ENCODE measurements around the gene UBE2Z. TPM values are rescaled to one million over a fixed set of nuclear protein-coding genes. Genes with fewer than 3 reads are reported as not detected.
A peak's percentile ranks its signal among the peaks of the same experiment; 100 is the strongest.

The UBE2Z gene
- total and polyA plus RNA-seq, 2 of the 13 experiments (the other 11 are each of a cell fraction or from before 2014, with no cell fraction given) = 63.2 to 122 TPM

DNA sequence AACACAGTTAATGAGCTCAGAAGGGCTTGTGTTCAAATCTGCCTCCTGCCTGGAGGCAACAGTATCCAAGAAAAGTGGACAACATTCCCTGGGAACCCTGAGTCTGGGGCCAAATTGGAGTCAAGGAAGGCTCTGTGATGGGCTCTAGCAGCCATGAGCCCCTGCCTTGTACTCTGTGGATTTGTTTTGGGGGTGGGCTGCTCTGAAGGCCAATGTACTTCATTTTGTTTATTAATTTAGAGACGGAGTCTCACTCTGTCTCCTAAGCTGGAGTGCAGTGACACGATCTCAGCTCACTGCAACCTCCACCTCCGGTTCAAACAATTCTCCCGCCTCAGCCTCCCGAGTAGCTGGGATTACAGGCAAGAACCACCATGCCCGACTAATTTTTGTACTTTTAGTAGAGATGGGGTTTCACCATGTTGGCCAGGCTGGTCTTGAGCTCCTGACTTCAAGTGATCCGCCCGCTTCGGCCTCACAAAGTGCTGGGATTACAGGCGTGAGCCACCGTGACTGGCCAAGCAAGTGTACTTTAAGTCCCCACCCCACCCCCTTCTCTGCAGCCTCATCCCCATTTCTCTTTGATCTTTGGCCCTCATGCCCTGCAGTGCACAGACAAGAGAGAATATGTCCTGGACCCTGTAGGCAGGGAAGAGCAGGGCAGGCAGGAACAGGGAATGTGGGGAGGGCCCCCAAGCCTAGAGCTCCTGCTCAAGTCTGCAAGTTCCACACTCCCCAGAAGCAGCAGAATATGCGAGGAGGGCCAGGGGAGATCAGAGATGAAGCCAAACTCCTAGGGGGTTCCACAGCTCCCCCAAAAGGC is 62.9 kb downstream of the UBE2Z start (continued):
- TF ChIP-seq ZNF746 (CRISPR knock-in tag; IDR thresholded peaks at IDR 0.05) (peak; percentile 90), ZNF619 (CRISPR knock-in tag; IDR thresholded peaks at IDR 0.05) (no peak; the same call in 1 of the 2 replicates), ZFP41 (CRISPR knock-in tag; IDR thresholded peaks at IDR 0.05; ENCODE audit: borderline replicate concordance) (no peak), ZSCAN31 (CRISPR knock-in tag; IDR thresholded peaks at IDR 0.05; ENCODE audit: low read depth) (no peak; the same call in 1 of the 2 replicates), IRF9 (CRISPR knock-in tag; IDR thresholded peaks at IDR 0.05; ENCODE audit: borderline replicate concordance) (no peak), ZNF713 (CRISPR knock-in tag; IDR thresholded peaks at IDR 0.05) (no peak), CREM (IDR thresholded peaks at IDR 0.05) (peak; percentile 79; the same call in 1 of the 2 replicates), CREM (CRISPR knock-in tag; IDR thresholded peaks at IDR 0.05) (no peak), ZNF256 (CRISPR knock-in tag; conservative IDR thresholded peaks at IDR 0.05) (no peak), XBP1 (CRISPR knock-in tag; IDR thresholded peaks at IDR 0.05) (no peak), ELF1 (CRISPR knock-in tag; IDR thresholded peaks at IDR 0.05) (peak; percentile 25), ZNF230 (CRISPR knock-in tag; IDR thresholded peaks at IDR 0.05) (peak; percentile 18; the same call in 1 of the 2 replicates), ZNF24 (IDR thresholded peaks at IDR 0.05) (no peak), ZNF563 (CRISPR knock-in tag; IDR thresholded peaks at IDR 0.05) (peak; percentile 53; the same call in 1 of the 2 replicates), SMAD1 (CRISPR knock-in tag; IDR thresholded peaks at IDR 0.05; ENCODE audit: borderline replicate concordance, low read depth) (no peak), NRL (CRISPR knock-in tag; IDR thresholded peaks at IDR 0.05; ENCODE audit: borderline replicate concordance) (peak; percentile 28; the same call in 1 of the 2 replicates), ZNF788 (CRISPR knock-in tag; IDR thresholded peaks at IDR 0.05; ENCODE audit: borderline replicate concordance) (peak; percentile 79; the same call in 1 of the 2 replicates), ZFY (CRISPR knock-in tag; IDR thresholded peaks at IDR 0.05) (peak; percentile 71), GATA4 (IDR thresholded peaks at IDR 0.05; ENCODE audit: borderline replicate concordance, low read depth) (no peak), ATF3 (CRISPR knock-in tag; IDR thresholded peaks at IDR 0.05) (peak; percentile 63), NR3C1 (CRISPR knock-in tag; IDR thresholded peaks at IDR 0.05) (no peak), ZNF615 (CRISPR knock-in tag; IDR thresholded peaks at IDR 0.05; ENCODE audit: borderline replicate concordance) (no peak), ETS1 (CRISPR knock-in tag; IDR thresholded peaks at IDR 0.05) (no peak), SKI (IDR thresholded peaks at IDR 0.05; ENCODE audit: partially characterized antibody) (peak; percentile 73), CHD4 (IDR thresholded peaks at IDR 0.05; ENCODE audit: borderline replicate concordance, low read length) (peak; percentile 78; the same call in 1 of the 2 replicates)
- TF ChIP-seq, protein P1, sequence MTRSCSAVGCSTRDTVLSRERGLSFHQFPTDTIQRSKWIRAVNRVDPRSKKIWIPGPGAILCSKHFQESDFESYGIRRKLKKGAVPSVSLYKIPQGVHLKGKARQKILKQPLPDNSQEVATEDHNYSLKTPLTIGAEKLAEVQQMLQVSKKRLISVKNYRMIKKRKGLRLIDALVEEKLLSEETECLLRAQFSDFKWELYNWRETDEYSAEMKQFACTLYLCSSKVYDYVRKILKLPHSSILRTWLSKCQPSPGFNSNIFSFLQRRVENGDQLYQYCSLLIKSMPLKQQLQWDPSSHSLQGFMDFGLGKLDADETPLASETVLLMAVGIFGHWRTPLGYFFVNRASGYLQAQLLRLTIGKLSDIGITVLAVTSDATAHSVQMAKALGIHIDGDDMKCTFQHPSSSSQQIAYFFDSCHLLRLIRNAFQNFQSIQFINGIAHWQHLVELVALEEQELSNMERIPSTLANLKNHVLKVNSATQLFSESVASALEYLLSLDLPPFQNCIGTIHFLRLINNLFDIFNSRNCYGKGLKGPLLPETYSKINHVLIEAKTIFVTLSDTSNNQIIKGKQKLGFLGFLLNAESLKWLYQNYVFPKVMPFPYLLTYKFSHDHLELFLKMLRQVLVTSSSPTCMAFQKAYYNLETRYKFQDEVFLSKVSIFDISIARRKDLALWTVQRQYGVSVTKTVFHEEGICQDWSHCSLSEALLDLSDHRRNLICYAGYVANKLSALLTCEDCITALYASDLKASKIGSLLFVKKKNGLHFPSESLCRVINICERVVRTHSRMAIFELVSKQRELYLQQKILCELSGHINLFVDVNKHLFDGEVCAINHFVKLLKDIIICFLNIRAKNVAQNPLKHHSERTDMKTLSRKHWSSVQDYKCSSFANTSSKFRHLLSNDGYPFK (CRISPR knock-in tag; IDR thresholded peaks at IDR 0.05; ENCODE audit: borderline replicate concordance) = no peak; the same call in 1 of the 2 replicates

Measured in HepG2 (cell line).